SK-N-SH treated with all-trans-retinoic acid at 6 μM for 48 hours (cell line): Measurements from ENCODE around the gene SMTNL1.

Source experiments
- ATAC-seq: fragments of 200-7000 bp; cut with Tn5 transposase; 3 replicates; pipeline ENCODE4 v1.9.1; 2020; ENCODE audit warnings: mild to moderate bottlenecking, moderate library complexity
- ARNTL ChIP-seq: fragments of 450-650 bp; formaldehyde crosslinking; IDR thresholded peaks from 2 replicates; pipeline ENCODE4 v1.5.0; 2020; ENCODE audit warnings: low read depth, mild to moderate bottlenecking, moderate library complexity, borderline replicate concordance
- BACH2 ChIP-seq: fragments of 250-450 bp; sonication (Bioruptor Pico); IDR thresholded peaks from 2 replicates; pipeline ENCODE4 v1.9.0; 2021; ENCODE audit warnings: mild to moderate bottlenecking, borderline replicate concordance
- CREB5 ChIP-seq: fragments of 250-450 bp; sonication (Bioruptor Pico); IDR thresholded peaks from 2 replicates; pipeline ENCODE4 v1.5.1; 2020; ENCODE audit warnings: low read depth, mild to moderate bottlenecking, moderate library complexity
- CSDC2 ChIP-seq: fragments of 250-450 bp; sonication (Bioruptor Pico); IDR thresholded peaks from 2 replicates; pipeline ENCODE4 v1.5.0; 2020; ENCODE audit warnings: mild to moderate bottlenecking, moderate library complexity
- CSRNP3 ChIP-seq: fragments of 250-450 bp; sonication (Bioruptor Pico); IDR thresholded peaks from 2 replicates; pipeline ENCODE4 v1.5.1; 2021; ENCODE audit warnings: mild to moderate bottlenecking, moderate library complexity
- ESRRG ChIP-seq: fragments of 250-450 bp; sonication (Bioruptor Pico); IDR thresholded peaks from 2 replicates; pipeline ENCODE4 v1.6.1; 2021; ENCODE audit warnings: mild to moderate bottlenecking
- OSR1 ChIP-seq: fragments of 250-450 bp; sonication (Bioruptor Pico); IDR thresholded peaks from 2 replicates; pipeline ENCODE4 v1.8.0; 2022; ENCODE audit warnings: moderate library complexity, mild to moderate bottlenecking, inconsistent platforms
- PATZ1 ChIP-seq: fragments of 250-450 bp; sonication (Bioruptor Pico); IDR thresholded peaks from 2 replicates; pipeline ENCODE4 v1.8.0; 2020; ENCODE audit warnings: mild to moderate bottlenecking, moderate library complexity, borderline replicate concordance
- POU6F1 ChIP-seq: fragments of 250-450 bp; sonication (Bioruptor Pico); IDR thresholded peaks from 2 replicates; pipeline ENCODE4 v1.8.0; 2021; ENCODE audit warnings: low read depth, mild to moderate bottlenecking, moderate library complexity, borderline replicate concordance
- PPARA ChIP-seq: fragments of 250-450 bp; sonication (Bioruptor Pico); IDR thresholded peaks from 2 replicates; pipeline ENCODE4 v1.5.0; 2020; ENCODE audit warnings: mild to moderate bottlenecking, borderline replicate concordance
- RARB ChIP-seq: fragments of 250-450 bp; sonication (Bioruptor Pico); IDR thresholded peaks from 2 replicates; pipeline ENCODE4 v1.8.0; 2021; ENCODE audit warnings: mild to moderate bottlenecking, moderate library complexity
- SNAI2 ChIP-seq: fragments of 250-450 bp; sonication (Bioruptor Pico); IDR thresholded peaks from 2 replicates; pipeline ENCODE4 v1.5.0; 2020; ENCODE audit warnings: mild to moderate bottlenecking, moderate library complexity
- TCF4 ChIP-seq: fragments of 250-450 bp; sonication (Bioruptor Pico); IDR thresholded peaks from 2 replicates; pipeline ENCODE4 v1.8.0; 2021; ENCODE audit warnings: mild to moderate bottlenecking, moderate library complexity, borderline replicate concordance
- TOX ChIP-seq: fragments of 250-450 bp; sonication (Bioruptor Pico); IDR thresholded peaks from 2 replicates; pipeline ENCODE4 v1.8.0; 2021; ENCODE audit warnings: mild to moderate bottlenecking, moderate library complexity, borderline replicate concordance
- TSHZ2 ChIP-seq: fragments of 250-450 bp; sonication (Bioruptor Pico); IDR thresholded peaks from 2 replicates; pipeline ENCODE4 v1.5.0; 2020; ENCODE audit warnings: mild to moderate bottlenecking, moderate library complexity
- ZFP3 ChIP-seq: fragments of 250-450 bp; sonication (Bioruptor Pico); IDR thresholded peaks from 2 replicates; pipeline ENCODE4 v1.5.0; 2020; ENCODE audit warnings: mild to moderate bottlenecking, moderate library complexity
- ZFP30 ChIP-seq: fragments of 450-650 bp; formaldehyde crosslinking; IDR thresholded peaks from 2 replicates; pipeline ENCODE4 v1.5.0; 2022; ENCODE audit warnings: mild to moderate bottlenecking, moderate library complexity
- ZNF565 ChIP-seq: fragments of 450-650 bp; formaldehyde crosslinking; conservative IDR thresholded peaks from 2 replicates; pipeline ENCODE4 v1.5.0; 2020; ENCODE audit warnings: low read depth, mild to moderate bottlenecking, moderate library complexity
- ZNF70 ChIP-seq: fragments of 450-650 bp; formaldehyde crosslinking; IDR thresholded peaks from 2 replicates; pipeline ENCODE4 v1.5.0; 2020; ENCODE audit warnings: mild to moderate bottlenecking, moderate library complexity
- ZNF8 ChIP-seq: fragments of 450-650 bp; formaldehyde crosslinking; IDR thresholded peaks from 2 replicates; pipeline ENCODE4 v1.5.0; 2020; ENCODE audit warnings: mild to moderate bottlenecking, moderate library complexity

Gene SMTNL1

GRCh38 chr11:57513452-57513795 lies 24.0 kb upstream of the SMTNL1 start:
- no peak for ATAC-seq
- TF ChIP-seq RARB (CRISPR knock-in tag) = no peak
- TF ChIP-seq TCF4 (CRISPR knock-in tag) = no peak
- TF ChIP-seq TOX (CRISPR knock-in tag) = no peak
- no peak for TF ChIP-seq CSRNP3 (CRISPR knock-in tag)
- TF ChIP-seq POU6F1 (CRISPR knock-in tag) = no peak
- no peak for TF ChIP-seq BACH2 (CRISPR knock-in tag)
- no peak for TF ChIP-seq ZNF8 (CRISPR knock-in tag)
- no peak for TF ChIP-seq OSR1 (CRISPR knock-in tag)
- no peak for TF ChIP-seq ZFP3 (CRISPR knock-in tag)

- ATAC-seq = peak; percentile 8
- TF ChIP-seq ZNF8 (CRISPR knock-in tag) (no peak), CREB5 (CRISPR knock-in tag) (no peak), ZNF70 (CRISPR knock-in tag) (no peak), RARB (CRISPR knock-in tag) (no peak), CSDC2 (CRISPR knock-in tag) (no peak), SNAI2 (CRISPR knock-in tag) (no peak), OSR1 (CRISPR knock-in tag) (no peak), PPARA (no peak), TCF4 (CRISPR knock-in tag) (no peak), ZFP30 (CRISPR knock-in tag) (no peak), ESRRG (no peak), ZNF565 (CRISPR knock-in tag) (no peak), POU6F1 (CRISPR knock-in tag) (no peak), ARNTL (CRISPR knock-in tag) (no peak)
Measured at GRCh38 chr11:57513911-57514537, 23.4 kb upstream of the SMTNL1 start.

GRCh38 chr11:57514538-57515331 lies 22.7 kb upstream of the SMTNL1 start:
- peak; percentile 62 for ATAC-seq
- TF ChIP-seq PATZ1 (peak; percentile 68; the same call in 1 of the 2 replicates), TOX (CRISPR knock-in tag) (no peak), ZNF70 (CRISPR knock-in tag) (no peak), TSHZ2 (no peak), POU6F1 (CRISPR knock-in tag) (no peak)
- TF ChIP-seq, all 23 proteins: peak for 1
